ENCODE measurements around the gene CIAO2A.
"Not testable (repeated sequence)": the region's sequence is repeated elsewhere in the genome, so short reads cannot be mapped to it uniquely, and the experiment has no call there.

Gene CIAO2A

GRCh38 chr15:64112073-64112772, 18.6 kb upstream of the CIAO2A start:
- peaks cover 7% of the 10 kb centered on the region for H3K36me3 ChIP-seq (ENCODE audit: control insufficient read depth, insufficient read depth, low read length)
- H3K27me3 ChIP-seq (ENCODE audit: control insufficient read depth, insufficient read depth, low read length, poor library complexity, severe bottlenecking), result no peaks in the 10 kb centered on the region
- no peaks in the 10 kb centered on the region for H3K9me3 ChIP-seq (ENCODE audit: control insufficient read depth, low read length)
- no peak overlapping the region for H3K4me3 ChIP-seq (ENCODE audit: insufficient read depth, low read depth, low read length)
- no peak overlapping the region for H3K27ac ChIP-seq (ENCODE audit: insufficient read depth, low read depth, low read length, poor library complexity, severe bottlenecking)
- peaks cover 8% of the 10 kb centered on the region for H3K4me1 ChIP-seq (ENCODE audit: control insufficient read depth, insufficient read depth, low read length)
- WGBS, 2 experiments, result 86 to 90% methylated on average over 4 of the region's 4 CpGs

GRCh38 chr15:64111679-64112050, 18.0 kb upstream of the CIAO2A start:
- Histone ChIP-seq H3K9me3 (ENCODE audit: control insufficient read depth, low read length) (no peaks in the 10 kb centered on the region), H3K27me3 (ENCODE audit: control insufficient read depth, insufficient read depth, low read length, poor library complexity, severe bottlenecking) (no peaks in the 10 kb centered on the region), H3K36me3 (ENCODE audit: control insufficient read depth, insufficient read depth, low read length) (peaks cover 7% of the 10 kb centered on the region), H3K4me3 (ENCODE audit: insufficient read depth, low read depth, low read length) (no peak overlapping the region), H3K27ac (ENCODE audit: insufficient read depth, low read depth, low read length, poor library complexity, severe bottlenecking) (no peak overlapping the region), H3K4me1 (ENCODE audit: control insufficient read depth, insufficient read depth, low read length) (peaks cover 8% of the 10 kb centered on the region)
- 88% methylated on average over 3 of the region's 3 CpGs for WGBS, 2 experiments

- WGBS, 2 experiments, result 93 to 97% methylated on average over 1 to 3 of the region's 3 CpGs
- Histone ChIP-seq H3K4me3 (ENCODE audit: insufficient read depth, low read depth, low read length) (no peak overlapping the region), H3K4me1 (ENCODE audit: control insufficient read depth, insufficient read depth, low read length) (peaks cover 8% of the 10 kb centered on the region), H3K36me3 (ENCODE audit: control insufficient read depth, insufficient read depth, low read length) (peaks cover 7% of the 10 kb centered on the region), H3K27ac (ENCODE audit: insufficient read depth, low read depth, low read length, poor library complexity, severe bottlenecking) (no peak overlapping the region), H3K27me3 (ENCODE audit: control insufficient read depth, insufficient read depth, low read length, poor library complexity, severe bottlenecking) (no peaks in the 10 kb centered on the region), H3K9me3 (ENCODE audit: control insufficient read depth, low read length) (no peaks in the 10 kb centered on the region)
Observed at GRCh38 chr15:64110950-64111678, 17.5 kb upstream of the CIAO2A start.

- not testable (repeated sequence) for H3K9me3 ChIP-seq (ENCODE audit: control insufficient read depth, low read length); H3K4me3 ChIP-seq (ENCODE audit: insufficient read depth, low read depth, low read length); H3K27ac ChIP-seq (ENCODE audit: insufficient read depth, low read depth, low read length, poor library complexity, severe bottlenecking); H3K27me3 ChIP-seq (ENCODE audit: control insufficient read depth, insufficient read depth, low read length, poor library complexity, severe bottlenecking); H3K4me1 ChIP-seq (ENCODE audit: control insufficient read depth, insufficient read depth, low read length); H3K36me3 ChIP-seq (ENCODE audit: control insufficient read depth, insufficient read depth, low read length)
- WGBS, 2 experiments, result 94 to 96% methylated on average over 4 of the region's 4 CpGs
Observed at GRCh38 chr15:64110108-64110701, 16.6 kb upstream of the CIAO2A start.

- H3K4me3 ChIP-seq (ENCODE audit: insufficient read depth, low read depth, low read length), result no peak overlapping the region
- peaks cover 8% of the 10 kb centered on the region for H3K4me1 ChIP-seq (ENCODE audit: control insufficient read depth, insufficient read depth, low read length)
- H3K27ac ChIP-seq (ENCODE audit: insufficient read depth, low read depth, low read length, poor library complexity, severe bottlenecking), result no peak overlapping the region
- 86% methylated on average over 1 of the region's 1 CpG for WGBS, 2 experiments
- no peaks in the 10 kb centered on the region for H3K36me3 ChIP-seq (ENCODE audit: control insufficient read depth, insufficient read depth, low read length)
- H3K27me3 ChIP-seq (ENCODE audit: control insufficient read depth, insufficient read depth, low read length, poor library complexity, severe bottlenecking), result no peaks in the 10 kb centered on the region
- no peaks in the 10 kb centered on the region for H3K9me3 ChIP-seq (ENCODE audit: control insufficient read depth, low read length)
Observed at GRCh38 chr15:64107337-64107736, 13.7 kb upstream of the CIAO2A start.

GRCh38 chr15:64105113-64105704, 11.6 kb upstream of the CIAO2A start:
- Histone ChIP-seq H3K4me1 (ENCODE audit: control insufficient read depth, insufficient read depth, low read length) (no peaks in the 10 kb centered on the region), H3K27ac (ENCODE audit: insufficient read depth, low read depth, low read length, poor library complexity, severe bottlenecking) (no peak overlapping the region), H3K4me3 (ENCODE audit: insufficient read depth, low read depth, low read length) (no peak overlapping the region), H3K36me3 (ENCODE audit: control insufficient read depth, insufficient read depth, low read length) (no peaks in the 10 kb centered on the region), H3K9me3 (ENCODE audit: control insufficient read depth, low read length) (no peaks in the 10 kb centered on the region), H3K27me3 (ENCODE audit: control insufficient read depth, insufficient read depth, low read length, poor library complexity, severe bottlenecking) (no peaks in the 10 kb centered on the region)
- 93 to 97% methylated on average over 9 of the region's 9 CpGs for WGBS, 2 experiments

GRCh38 chr15:64102497-64102896, 8.9 kb upstream of the CIAO2A start:
- WGBS, 2 experiments, result 69 to 75% methylated on average over 2 of the region's 2 CpGs
- H3K27ac ChIP-seq (ENCODE audit: insufficient read depth, low read depth, low read length, poor library complexity, severe bottlenecking), result no peak overlapping the region
- H3K27me3 ChIP-seq (ENCODE audit: control insufficient read depth, insufficient read depth, low read length, poor library complexity, severe bottlenecking), result no peaks in the 10 kb centered on the region
- no peak overlapping the region for H3K4me3 ChIP-seq (ENCODE audit: insufficient read depth, low read depth, low read length)
- H3K9me3 ChIP-seq (ENCODE audit: control insufficient read depth, low read length), result no peaks in the 10 kb centered on the region
- peaks cover 2% of the 10 kb centered on the region for H3K4me1 ChIP-seq (ENCODE audit: control insufficient read depth, insufficient read depth, low read length)
- no peaks in the 10 kb centered on the region for H3K36me3 ChIP-seq (ENCODE audit: control insufficient read depth, insufficient read depth, low read length)

GRCh38 chr15:64100958-64101357, 7.3 kb upstream of the CIAO2A start:
- H3K9me3 ChIP-seq (ENCODE audit: control insufficient read depth, low read length), result no peaks in the 10 kb centered on the region
- H3K36me3 ChIP-seq (ENCODE audit: control insufficient read depth, insufficient read depth, low read length), result no peaks in the 10 kb centered on the region
- peaks cover 7% of the 10 kb centered on the region for H3K4me1 ChIP-seq (ENCODE audit: control insufficient read depth, insufficient read depth, low read length)
- no peak overlapping the region for H3K27ac ChIP-seq (ENCODE audit: insufficient read depth, low read depth, low read length, poor library complexity, severe bottlenecking)
- no peaks in the 10 kb centered on the region for H3K27me3 ChIP-seq (ENCODE audit: control insufficient read depth, insufficient read depth, low read length, poor library complexity, severe bottlenecking)
- H3K4me3 ChIP-seq (ENCODE audit: insufficient read depth, low read depth, low read length), result no peak overlapping the region
- WGBS, 2 experiments, result 89 to 92% methylated on average over 2 of the region's 2 CpGs

GRCh38 chr15:64099379-64099778, 5.7 kb upstream of the CIAO2A start:
- Histone ChIP-seq H3K36me3 (ENCODE audit: control insufficient read depth, insufficient read depth, low read length) (no peaks in the 10 kb centered on the region), H3K9me3 (ENCODE audit: control insufficient read depth, low read length) (no peaks in the 10 kb centered on the region), H3K4me1 (ENCODE audit: control insufficient read depth, insufficient read depth, low read length) (peaks cover 9% of the 10 kb centered on the region), H3K4me3 (ENCODE audit: insufficient read depth, low read depth, low read length) (no peak overlapping the region), H3K27me3 (ENCODE audit: control insufficient read depth, insufficient read depth, low read length, poor library complexity, severe bottlenecking) (no peaks in the 10 kb centered on the region), H3K27ac (ENCODE audit: insufficient read depth, low read depth, low read length, poor library complexity, severe bottlenecking) (no peak overlapping the region)
- WGBS, 2 experiments, result 89 to 92% methylated on average over 1 to 2 of the region's 2 CpGs

Measured in ectodermal cell (in vitro differentiated cells).